Fibroblast of peridontal ligament (primary cell): ENCODE measurements around the gene METTL16.
"Not testable (repeated sequence)": the region's sequence is repeated elsewhere in the genome, so short reads cannot be mapped to it uniquely, and the experiment has no call there.

ENCODE experiments used
- DNase-seq: peaks from one replicate; pipeline ENCODE4 v3.0.0-alpha.2; 2010; ENCODE audit errors: extremely low read depth

Gene METTL16

DNA sequence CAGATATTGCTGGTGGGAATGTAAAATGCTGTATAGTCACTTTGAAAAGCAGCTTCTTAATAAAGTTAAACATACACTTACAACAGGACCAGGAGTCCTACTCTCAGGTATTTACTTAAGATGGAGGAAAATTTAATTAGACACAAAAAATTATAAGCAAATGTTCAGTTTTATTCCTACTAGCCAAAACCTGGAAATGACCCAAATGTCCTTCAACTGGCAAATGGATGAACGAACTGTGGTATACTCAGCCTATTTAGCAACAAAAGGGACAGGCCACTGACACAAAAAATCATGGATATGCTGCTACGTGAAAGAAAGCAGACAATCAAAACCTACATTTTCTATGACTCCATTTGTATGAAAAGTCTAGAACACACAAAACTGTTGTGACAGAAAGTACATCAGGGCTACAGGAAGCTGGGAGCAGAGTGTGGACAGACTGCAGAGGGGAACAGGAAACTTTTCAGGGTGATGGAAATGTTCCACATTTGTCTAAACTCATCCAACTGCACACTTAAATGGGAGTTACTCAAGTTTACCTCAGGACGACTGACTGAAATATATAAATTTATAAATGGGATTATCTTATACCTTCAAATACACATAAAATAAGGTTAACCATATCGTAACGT is 61.6 kb downstream of the METTL16 start:
- DNase-seq = no peak

DNA sequence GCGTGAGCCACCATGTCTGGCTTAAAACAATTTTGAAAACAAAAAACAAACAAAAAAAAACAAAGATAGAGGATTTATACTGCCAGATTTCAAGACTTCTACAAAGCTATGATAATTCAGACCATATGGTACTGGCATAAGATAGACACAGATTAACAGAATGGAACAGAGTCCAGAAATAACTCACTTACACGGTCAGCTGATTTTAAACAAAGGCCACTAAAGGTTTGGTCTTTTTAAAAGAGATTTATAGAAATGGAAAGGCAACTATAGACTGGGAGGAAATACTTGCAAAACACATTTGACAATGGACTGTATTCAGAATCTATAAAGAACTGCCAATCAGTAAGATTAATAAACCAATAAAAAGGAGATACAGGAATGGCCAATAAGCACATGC is 62.2 kb downstream of the METTL16 start:
- DNase-seq = peak; percentile 84

DNA sequence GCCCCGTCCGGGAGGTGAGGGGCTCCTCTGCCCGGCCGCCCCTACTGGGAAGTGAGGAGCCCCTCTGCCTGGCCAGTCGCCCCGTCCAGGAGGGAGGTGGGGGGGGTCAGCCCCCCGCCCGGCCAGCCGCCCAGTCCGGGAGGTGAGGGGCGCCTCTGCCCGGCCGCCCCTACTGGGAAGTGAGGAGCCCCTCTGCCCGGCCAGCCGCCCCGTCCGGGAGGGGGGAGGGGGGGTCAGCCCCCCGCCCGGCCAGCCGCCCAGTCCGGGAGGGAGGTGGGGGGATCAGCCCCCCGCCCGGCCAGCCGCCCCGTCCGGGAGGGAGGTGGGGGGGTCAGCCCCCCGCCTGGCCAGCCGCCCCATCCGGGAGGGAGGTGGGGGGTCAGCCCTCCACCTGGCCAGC is 64.2 kb downstream of the METTL16 start:
- DNase-seq = not testable (repeated sequence)

DNA sequence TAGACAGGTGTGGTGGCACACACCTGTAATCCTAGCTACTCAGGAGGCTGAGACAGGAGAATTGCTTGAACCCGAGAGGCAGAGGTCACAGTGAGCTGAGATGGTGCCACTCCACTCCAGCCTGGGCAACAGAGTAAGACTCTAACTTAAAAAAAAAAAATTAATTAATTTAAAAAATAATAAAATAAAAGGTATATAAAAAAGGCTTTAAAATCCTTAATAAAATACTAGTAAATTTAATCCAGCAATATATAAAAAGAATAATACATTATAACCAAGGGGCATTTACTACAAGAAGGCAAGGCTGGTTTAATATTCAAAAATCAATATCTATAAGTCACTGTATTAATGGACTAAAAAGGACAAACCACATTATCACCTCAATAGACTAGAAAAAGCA is 66.0 kb downstream of the METTL16 start:
- no peak for DNase-seq

DNA sequence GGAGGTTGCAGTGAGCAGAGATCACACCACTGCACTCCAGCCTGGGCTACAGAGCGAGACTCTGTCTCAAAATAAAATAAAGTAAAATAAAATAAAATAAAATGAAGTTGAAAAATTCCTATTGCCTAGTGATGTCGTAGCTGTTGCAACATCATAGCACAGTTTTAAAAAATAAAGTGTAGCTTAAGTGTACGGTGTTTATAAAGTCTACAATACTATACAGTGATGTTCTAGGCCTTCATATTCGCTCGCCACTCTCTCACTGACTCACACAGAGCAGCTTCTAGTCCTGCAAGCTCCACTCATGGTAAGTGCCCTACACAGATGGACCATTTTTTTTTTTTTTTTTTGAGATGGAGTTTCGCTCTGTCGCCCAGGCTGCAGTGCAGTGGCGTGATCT is 67.3 kb downstream of the METTL16 start:
- DNase-seq = peak; percentile 35

DNA sequence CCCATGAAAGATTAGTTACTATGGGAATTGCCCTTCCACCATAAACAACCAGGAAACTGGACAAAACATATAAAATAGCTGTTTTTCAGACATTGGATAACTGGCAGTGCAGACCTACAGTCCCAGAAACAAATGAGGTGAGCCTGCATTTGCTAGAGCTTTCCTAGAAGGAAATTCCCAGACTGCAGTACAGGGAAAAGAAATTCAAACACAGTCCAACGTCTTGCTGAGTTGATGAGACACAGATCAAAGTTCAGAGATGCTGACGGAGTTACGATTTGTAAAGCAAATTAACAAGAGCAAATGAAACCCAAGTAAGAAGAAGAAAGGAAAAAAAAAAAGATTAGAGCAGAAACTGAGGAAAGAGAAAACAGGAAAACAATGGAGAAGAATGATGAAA is 69.5 kb downstream of the METTL16 start:
- DNase-seq = peak; percentile 53

DNA sequence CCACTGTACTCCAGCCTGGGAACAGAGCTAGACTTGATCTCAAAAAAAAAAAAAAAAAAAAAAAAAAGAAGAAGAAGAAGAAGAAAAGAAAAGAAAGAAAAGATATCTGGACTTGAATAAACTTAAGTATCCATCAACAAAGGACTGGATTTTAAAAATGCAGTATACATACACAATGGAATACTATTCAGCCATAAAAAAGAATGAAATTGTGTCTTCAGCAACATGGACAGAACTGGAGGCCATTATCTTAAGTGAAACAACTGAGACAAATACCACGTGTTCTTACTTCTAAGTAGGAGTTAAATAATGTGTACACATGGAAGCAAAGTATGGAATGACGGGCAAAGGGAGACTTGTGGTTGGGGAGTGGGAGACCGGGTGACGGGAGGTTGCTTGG is 70.8 kb downstream of the METTL16 start:
- DNase-seq = no peak

DNA sequence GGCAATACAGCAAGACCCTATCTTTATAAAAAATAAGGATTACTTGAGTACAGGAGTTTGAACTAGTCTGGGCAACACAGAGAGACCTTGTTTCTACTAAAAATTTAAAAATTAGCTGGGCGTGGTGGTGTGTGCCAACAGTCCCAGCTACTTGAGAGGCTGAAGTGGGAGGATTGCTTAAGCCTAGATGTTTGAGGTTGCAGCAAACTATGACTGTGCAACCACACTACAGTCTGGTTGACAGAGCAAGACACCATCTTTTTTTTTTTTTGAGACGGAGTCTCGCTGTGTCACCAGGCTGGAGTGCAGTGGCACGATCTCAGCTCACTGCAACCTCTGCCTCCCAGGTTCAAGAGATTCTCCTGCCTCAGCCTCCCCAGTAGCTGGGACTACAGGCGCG is 71.7 kb downstream of the METTL16 start:
- peak; percentile 91 for DNase-seq

DNA sequence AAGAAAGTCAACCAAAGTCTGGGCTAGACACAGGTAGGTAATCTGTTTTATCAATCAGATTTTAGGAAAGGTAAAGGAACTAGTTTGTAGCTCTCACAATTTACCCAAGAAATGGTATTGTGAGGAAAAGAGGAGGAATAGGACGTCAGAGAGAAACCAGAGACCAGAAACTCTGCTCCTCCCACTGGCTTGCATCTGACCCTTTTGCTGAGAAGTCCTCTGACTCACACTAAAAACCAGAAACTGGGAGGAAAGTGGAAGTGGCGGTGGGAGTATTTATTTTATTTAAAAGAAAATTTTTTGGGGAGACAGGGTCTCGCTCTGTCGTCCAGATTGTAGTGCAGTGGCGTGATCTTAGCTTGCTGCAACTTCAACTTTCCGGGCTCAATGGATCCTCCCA is 72.9 kb downstream of the METTL16 start:
- peak; percentile 89 for DNase-seq

DNA sequence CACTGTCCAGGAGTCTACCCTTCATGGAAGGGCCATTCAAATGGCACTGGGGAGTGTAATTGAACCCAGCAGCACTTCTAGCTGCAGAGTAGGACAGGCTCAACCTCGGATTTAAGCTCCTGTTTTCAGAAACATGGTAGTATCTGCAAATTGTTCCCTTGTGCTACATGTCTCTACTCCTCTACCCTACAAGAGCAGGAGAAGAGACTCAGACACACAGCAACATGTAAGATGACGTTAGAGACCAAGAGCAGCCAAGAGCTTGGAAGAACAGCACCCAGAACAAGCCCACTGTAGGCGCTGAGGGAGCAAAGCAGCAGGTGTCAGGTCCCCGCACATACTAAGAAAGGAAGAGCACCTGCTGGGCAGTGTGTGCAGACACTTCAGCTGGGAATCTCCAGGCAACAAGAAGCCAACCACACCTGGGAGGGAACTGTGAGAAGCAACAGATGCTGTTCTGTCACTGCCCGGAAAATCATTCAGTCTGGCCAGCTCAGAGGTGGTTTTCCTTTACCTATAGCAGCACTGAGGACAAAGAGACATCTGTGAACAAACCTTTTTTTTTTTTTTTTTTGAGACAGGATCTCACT is 75.3 kb downstream of the METTL16 start:
- DNase-seq = no peak

DNA sequence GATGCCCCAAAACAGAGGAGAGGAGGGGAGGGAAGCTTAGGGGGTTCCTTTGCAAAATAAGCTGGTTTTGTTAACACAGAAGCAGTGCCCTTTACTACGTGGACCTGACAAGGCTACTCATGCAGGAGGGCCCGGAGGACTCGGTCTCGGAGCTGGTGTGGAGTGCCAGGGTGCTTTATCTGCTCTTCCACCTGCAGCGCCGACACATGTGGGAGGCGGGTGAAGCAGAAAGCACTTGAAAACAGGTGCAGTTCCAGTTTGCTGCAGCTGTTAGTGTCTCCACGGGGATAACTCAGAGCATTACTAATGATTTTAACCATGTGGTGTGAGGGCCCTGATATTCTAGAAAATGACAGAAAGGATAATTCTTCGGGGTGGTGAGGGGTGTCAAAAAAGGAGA is 75.8 kb downstream of the METTL16 start:
- no peak for DNase-seq

DNA sequence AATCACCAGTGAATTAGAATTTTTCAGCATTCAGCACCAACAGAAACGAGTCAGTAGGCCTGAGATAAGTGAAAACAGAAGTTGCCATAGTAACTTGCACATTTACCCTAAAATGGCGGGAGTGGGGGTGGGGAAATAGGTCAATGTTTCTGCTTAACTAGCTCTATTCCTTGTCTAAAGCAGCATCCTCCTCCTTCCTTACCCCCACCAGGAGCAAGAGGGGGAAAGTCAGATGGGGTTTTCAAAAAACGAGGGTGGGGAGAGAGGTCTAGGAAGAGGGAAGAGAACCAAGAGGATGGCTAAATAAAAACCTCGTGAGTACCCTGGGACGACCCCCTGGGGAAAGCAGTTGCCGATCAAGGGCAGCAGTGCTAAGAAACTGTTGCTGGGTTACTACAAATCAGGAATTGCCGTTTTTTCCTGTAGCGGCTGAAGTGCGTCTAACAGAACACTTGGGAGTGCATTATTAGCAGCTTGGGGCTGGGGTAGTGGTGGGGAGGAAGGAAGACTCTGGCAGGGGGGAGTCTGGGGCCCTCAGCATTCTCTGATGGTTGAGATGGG is 76.4 kb downstream of the METTL16 start:
- peak; percentile 85 for DNase-seq

DNA sequence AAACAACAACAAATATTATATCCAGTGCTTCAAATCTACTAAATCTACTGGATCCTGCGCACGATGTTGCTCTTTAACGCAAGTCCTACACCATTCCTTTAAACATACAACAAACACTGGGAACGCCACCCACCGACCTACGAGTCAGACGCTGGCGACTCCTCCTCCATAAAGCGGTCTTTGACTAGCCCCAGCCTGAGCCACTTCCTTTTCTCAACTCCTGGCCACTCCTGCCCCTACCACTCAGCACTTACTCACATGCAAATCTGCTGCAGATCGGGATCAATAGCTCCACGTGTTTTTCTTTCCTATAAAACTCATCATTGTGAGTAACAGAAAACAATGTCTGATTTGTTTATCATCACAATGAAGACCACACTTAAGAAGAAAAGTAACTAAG is 78.0 kb downstream of the METTL16 start:
- DNase-seq = peak; percentile 28

DNA sequence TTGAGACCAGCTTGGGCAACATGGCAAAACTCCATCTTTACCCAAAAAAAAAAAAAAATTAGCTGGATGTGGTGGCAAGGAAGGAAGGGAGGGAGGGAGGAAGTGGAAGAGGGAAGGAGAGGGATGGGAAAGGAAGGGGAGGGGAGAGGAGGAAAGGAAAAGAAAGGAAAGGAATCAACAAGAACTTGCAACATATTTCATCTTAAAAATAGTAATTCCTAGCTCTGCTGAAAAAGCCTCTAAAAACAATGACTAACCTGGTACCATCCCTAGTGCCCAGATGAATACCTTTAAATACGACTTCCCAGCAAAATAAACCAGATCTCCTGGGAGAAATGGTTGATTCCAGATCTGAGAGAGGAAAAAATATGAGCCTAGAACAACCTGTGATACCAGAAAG is 83.8 kb downstream of the METTL16 start:
- no peak for DNase-seq

DNA sequence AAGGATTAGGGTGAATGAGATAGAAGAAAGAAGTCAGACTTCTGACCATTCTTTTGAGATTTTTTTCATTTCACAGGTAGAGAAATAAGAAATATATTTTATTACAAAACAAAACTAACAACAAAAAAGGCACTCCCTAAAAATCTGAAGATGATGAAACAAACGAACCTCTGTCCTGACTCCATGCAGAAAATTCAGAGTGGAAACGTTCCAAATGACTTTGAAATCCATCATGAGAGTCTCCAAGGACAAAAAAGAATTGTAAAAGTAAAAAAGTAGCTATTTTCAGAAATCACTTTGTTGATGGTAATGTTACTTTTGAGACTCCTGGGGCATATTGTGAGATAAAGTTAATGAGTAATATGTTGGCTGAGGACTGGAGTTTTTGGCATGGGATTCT is 84.5 kb downstream of the METTL16 start:
- DNase-seq = no peak

DNA sequence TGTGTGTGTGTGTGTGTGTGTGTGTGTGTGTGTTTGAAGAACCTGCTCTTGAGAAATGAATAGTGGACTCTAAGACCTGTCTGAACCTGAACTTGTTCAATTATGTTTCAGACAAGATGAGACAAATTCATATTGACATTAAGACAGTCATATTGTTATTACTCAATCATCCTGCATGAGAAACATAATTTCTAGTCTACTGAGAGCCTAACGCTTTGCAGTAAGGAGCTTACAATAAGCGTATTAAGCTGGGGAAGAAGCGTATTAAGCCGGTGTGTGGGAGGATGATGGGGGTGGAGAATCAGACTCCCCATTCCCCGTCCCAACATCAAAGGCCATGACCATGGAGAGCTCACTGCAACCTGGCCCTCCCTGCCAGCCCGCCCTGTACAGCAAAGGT is 88.4 kb downstream of the METTL16 start:
- DNase-seq = no peak

DNA sequence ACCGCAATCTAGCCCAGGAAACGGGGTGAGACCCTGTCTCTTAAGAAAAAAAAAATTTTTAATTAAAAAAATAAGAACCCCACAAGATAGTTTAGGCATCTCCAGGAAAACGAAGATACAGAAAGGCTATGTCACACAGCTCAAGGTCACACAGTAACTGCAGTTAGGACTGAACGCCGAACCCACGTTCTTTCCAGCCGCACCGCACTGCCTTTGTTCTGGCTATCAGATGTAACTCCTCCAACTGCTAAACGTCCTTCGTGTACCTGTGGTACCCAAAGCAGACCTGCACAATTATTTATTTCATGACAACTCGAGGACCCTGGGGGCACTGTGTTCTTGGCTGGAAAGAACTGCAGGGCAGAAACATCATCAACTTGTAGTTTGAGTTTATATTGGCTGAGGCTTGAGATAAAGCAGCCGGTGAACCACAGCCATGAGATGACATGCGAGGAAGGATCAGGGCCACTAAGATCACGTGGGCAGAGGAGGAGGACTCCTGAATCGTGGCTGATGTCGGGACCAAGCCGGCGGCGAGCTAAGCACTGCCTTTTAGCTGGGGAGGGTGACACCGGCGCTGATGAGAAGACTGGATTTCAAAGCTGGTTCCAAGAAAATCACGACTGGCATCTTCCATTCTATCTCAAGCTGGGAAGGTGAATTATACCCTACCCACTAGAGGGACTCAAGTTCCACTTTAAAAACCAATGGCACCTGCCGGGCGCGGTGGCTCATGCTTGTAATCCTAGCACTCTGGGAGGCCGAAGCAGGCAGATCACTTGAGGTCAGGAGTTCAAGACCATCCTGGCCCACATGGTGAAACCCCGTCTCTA is 90.2 kb downstream of the METTL16 start:
- DNase-seq = no peak

DNA sequence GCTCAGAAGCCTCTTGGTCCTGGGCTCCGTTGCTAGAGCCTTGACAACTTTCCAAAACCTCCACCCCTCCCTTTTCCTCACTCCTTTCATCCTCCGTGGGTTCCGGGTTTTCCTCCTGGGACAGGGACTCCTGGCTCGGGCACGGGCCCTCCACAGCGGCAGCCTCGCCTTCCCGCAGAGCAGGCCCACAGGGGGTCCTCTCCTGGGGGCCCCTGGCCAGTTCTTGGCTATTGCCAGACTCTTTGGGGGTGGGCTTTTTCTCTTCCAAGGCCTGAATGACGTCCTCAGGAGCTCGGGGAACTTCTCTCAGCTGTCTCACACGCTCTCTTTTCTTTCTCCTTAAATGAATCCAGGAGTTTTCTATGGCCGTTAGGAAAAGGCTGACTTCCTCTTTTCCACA is 91.5 kb downstream of the METTL16 start:
- no peak for DNase-seq

DNA sequence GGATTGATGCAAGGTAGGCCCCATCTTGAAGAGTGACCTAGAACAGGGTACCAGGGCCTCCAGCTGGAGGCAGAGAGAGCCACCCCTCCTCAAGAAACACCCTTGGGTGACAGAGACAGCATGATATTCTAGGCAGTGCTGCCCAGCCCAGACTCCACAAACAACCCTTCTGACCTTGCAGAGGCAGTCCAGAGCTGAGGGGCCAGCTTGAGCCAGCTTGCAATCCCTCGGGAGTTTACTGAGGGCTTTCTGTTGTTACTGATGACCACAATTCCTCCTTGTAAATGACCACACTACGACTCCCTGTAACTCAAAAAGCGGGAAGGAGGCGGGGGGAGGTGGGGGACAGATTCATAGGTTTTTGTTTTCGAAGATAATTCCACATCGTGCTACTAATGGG is 92.2 kb downstream of the METTL16 start:
- no peak for DNase-seq

DNA sequence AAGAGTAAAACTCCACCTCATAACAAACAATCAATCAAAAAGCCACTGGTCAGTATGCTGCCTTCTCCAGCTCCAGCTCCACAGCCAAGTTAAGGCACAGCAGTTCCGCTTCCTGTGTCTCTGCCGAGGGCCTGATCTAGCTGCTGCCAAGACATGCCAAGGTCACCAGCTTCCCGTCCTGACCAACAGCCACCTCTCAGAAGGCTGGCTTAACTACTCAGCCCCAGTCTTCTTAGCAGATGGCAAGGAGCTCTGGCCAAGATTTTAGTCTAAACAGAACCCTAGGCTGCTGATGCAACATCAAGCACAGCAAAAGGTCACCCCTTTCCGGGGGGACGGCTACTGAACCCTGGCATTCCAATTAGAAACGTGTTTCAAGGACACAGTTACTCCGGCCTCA is 93.1 kb downstream of the METTL16 start:
- peak; percentile 61 for DNase-seq

DNA sequence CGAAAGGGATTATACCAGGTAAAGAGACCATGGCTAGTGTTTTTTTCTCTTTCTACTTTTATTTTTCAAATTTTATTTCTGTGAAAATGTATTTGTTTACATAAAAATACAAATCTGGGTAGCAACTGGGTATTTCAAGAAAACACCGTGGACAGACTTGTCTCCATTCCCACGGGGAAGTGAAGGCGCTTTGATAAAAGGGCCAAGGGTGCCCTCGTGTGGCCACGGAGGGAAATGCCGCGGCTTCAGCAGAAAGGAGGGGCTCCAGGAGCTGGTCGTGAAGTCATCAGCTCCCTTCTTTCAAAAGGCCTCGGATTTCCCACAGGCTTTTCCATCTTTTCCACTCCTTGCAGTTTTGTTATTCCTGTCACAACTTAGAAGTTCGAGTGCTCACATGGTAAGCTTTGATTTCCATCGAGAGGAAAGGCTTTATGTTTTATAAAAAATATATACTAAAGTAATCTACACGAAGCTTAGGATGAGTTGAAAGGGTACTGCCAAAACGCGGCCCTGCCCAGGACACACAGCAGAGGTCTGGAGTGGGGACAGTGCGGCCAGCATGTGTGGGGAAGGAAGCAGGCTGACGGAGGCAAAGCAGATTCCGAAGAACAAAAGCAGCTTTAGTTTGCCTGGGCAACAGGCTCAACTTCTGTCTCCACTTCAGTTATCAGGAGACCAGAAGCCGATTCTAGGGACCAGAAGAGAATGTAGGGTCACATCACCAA is 95.5 kb downstream of the METTL16 start:
- peak; percentile 93 for DNase-seq

DNA sequence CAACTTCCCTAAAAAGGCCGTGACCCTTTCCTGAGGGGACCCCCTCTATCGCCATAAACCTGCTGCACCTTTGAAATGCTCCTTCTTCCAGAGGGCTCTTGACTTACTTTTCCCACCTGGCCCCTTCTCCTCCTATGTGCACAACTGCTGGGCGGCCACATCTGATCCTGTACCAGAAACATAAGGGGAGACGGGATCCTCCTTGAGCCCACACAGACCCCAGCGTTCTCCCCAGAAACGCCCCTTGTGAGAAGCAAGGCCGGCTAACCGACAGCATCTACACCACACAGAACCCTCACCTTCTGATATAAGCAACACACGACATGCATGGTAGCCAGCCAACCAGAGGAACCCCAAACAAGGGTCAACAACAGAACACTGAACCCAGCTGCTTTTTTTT is 96.6 kb downstream of the METTL16 start:
- DNase-seq = no peak
